GM18502 (cell line): ENCODE results near the gene ERMAP.

Experiments
- ATAC-seq: cut with Tn5 transposase; IDR thresholded peaks from one replicate; pipeline ENCODE4 v1.9.1; 2021; ENCODE audit warnings: mild to moderate bottlenecking; ENCODE audit not compliant: unreplicated experiment, poor library complexity

Gene ERMAP, protein sequence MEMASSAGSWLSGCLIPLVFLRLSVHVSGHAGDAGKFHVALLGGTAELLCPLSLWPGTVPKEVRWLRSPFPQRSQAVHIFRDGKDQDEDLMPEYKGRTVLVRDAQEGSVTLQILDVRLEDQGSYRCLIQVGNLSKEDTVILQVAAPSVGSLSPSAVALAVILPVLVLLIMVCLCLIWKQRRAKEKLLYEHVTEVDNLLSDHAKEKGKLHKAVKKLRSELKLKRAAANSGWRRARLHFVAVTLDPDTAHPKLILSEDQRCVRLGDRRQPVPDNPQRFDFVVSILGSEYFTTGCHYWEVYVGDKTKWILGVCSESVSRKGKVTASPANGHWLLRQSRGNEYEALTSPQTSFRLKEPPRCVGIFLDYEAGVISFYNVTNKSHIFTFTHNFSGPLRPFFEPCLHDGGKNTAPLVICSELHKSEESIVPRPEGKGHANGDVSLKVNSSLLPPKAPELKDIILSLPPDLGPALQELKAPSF

DNA sequence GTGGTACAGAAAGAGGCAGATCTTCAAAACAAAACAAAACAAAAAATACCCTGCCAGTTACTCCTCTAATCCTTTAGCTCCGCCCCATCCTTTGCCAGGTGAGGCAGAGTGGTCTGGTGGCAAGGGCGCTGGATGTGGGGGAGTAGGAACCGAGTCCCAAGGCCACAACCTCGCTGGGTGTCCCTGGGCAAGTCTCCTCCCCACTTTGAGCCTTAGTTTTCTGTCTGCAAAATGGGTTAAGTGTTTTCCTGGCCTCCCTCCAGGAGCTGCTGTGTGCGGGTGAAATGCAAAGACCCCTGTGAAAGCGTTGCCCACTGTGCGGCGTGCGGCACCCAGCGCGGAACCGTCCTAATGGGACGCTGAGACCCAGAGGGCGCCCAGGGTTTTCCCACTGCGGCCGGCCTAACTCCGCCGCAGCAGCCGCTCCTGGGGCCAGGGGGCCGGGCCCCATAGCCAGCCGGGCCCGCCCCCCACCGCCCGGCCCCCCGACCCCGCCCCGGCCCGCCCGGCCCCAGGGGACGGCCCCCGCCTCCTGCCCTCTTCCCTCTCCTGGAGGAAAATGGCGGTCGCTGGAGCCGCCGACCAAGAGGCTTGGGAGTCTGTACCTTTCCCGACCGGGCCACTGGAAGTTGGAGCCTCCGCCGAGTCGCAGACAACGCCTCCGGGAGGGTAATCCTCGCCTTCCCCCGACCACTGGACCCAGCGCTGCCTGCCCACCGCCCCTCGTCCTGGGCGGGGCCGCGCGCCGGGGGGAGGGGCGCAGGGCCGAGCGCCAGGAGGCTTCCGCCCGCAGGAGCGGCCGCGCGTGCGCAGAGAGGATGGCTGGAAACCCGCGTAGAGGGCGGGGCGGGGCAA, at the start of gene ERMAP, which contains the start of gene SVBP:
TSS of gene ERMAP (plus strand) at position 538 of the 855 bp plus-strand sequence. CDS start 13,327 bp downstream, outside the sequence.
TSS of gene SVBP (minus strand) at position 813 of the 855 bp plus-strand sequence. CDS start 853 bp downstream, outside the sequence.
- peak; percentile 85 for ATAC-seq

DNA sequence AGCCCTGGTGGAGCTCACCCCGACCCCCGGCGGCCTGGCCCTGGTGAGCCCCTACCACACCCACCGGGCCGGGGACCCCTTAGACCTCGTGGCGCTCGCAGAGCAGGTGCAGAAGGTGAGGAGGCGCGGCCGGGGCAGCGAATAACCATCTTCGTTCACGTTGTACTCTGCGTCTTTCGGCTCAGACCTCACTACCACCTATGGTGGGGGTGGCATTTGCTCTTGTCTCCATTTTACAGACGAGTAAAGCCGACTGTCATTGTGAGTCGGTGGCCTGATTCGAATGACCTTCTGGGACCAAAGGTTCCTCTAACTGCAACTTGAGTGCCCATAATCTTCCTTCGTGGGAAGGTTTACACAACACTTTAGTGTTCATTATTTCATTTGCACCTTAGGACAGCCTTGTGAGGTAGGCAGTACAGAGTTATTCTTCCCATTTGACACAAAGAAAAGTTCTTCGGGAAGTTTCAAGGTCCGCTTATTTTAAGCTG, 49.4 kb upstream of the ERMAP start:
- peak; percentile 30 for ATAC-seq

DNA sequence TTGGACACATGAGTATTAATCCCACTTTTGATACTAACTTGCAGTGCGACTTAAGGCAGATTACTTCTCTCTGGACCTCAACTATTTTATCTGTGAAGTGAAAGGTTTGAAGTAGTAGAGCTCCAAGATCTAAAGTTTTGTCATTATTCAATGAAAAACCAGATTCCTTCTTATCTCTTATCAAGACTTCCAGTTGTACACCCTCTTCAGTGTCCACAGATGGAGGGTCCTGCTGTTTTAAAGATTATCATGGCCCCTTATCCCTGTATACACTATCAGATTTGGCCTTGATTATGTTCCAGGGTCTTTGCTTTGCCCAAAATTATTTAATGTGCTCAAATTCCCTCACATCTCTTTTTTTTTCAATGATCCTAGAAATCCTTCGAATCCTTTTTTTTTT, 48.8 kb upstream of the ERMAP start:
- no peak for ATAC-seq

DNA sequence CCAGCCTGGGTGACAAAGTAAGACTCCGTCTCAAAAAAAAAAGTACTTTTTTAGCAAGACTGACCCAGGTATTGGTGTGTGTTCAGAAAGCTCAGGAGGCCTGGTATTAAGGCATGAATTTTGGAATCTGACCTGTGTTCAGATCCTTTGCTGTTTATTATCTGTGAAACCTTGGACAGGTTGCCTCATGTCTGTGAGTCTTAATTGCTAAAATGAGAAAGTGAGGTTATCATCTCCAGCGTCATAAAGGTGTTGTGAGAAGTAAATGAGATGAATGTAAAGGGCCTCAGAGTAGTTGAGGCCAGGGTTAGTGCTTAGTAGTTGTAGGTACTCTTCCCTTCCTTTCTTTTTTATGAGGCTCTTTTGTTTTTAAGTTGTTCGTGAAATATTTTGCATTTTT, 47.1 kb upstream of the ERMAP start:
- no peak for ATAC-seq

DNA sequence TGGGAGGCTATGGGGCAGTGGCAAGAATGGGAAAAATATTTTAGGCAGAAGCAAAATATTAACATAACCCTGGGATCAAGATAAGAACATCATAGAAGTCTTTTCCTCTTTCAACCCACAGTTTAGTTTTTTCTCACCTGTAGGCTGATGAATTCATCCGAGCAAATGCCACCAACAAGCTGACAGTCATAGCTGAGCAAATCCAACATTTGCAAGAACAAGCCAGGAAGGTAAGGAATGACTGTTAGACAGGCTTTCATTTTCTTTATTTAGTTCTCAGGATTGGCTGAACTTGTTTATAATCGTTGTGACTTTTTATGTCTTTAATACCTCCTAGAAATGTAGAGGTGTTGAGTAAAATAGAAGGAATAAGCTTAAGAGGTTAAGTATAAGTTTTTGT, 43.5 kb upstream of the ERMAP start:
- no peak for ATAC-seq

DNA sequence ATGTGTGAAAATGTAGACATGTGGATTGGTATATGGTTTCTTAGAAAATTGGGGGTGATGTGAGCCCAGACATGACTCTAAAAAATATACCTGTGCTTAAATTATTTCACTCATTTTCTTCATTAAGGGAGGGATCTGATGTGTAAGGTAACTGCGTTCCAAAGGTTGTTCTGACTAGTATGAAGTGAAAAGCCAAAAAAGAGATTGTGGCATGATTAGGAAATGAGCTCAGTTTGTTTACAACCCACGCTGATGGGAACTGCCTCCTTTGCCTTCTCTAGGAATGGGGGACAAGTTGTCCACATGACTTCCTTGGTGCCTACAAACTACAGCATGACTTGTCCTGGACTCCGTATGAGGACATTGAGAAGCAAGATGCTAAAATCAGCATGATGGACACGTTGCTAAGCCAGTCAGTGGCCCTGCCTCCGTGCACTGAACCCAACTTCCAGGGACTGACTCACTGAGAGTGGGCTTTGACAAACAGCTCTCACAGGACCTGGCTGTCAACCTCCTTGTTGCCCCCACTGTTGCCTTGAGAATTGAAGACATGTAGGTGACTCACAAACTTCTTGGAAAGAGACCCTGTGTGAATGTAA, 41.9 kb upstream of the ERMAP start:
- no peak for ATAC-seq

DNA sequence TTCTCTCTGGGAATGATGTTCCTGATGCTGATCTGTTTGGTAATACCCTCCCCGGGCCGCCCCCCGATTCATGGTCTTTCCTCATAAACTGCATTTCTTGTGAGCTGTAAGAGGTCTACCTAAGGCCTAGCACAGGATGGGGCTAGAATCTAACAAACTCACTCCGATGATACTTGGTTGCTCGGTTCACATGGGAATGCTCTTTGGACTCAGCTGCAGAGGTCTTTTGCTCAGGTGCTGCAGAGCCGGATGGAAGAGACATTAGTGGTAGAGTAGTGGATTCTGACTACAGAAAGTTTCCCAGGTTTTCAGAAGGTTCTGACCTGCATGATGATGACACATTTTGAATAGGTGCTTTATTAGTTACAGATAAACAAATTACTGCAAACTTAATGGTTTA, 40.4 kb upstream of the ERMAP start:
- ATAC-seq, result no peak

DNA sequence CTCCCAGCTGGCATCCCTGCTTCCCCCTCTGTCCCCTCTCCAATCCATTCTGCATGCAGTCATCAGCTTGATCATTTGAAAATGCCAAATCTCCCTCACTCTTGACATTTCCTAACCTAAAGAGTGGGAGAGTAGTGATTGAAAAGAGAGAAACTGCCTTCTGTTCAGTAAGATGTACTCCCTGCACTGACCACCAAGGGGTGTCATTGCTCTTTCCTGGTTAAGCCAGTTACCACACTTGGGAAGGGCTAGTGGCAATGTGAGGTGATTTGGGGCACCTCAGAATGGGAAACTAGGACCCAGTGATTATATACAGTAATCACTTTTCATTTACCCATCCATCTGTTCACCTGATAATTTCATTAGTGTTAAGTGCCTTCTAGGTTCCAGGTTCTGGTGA, 39.1 kb upstream of the ERMAP start:
- no peak for ATAC-seq

DNA sequence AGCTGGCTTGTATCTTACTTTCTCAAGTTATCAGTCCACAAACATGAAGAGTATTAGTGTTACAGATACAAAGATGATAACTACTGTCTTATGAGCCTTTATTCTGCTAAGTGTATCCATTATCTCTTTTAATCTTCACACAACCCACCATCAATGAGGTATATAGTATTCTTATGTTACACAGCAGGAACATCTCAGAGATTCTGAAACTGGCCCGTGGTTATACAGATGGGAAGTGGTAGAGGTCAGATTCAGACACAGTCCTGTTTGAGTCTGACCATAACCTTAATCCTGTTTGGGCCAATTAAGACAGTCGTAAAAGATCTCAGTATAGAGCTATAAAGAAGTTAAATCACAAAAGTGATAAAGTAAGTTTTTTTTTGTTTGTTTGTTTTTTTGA, 37.2 kb upstream of the ERMAP start:
- ATAC-seq, result no peak

DNA sequence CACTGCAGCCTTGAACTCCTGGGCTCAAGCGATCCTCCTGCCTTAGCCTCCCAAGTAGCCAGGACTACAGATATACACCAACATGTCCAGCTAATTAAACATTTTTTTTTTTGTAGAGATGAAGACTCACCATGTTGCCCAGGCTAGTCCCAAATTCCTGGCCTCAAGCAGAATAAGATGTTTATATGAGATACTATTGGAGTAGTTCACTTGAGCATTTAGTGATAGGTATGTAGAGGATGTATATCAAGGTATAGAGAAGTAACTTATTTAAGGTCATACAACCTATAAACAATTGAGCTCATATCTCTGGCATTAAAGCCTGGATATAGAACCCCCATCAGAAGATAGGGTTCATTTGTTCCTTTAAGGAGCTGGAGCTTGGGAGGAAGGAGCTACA, 36.7 kb upstream of the ERMAP start:
- no peak for ATAC-seq

DNA sequence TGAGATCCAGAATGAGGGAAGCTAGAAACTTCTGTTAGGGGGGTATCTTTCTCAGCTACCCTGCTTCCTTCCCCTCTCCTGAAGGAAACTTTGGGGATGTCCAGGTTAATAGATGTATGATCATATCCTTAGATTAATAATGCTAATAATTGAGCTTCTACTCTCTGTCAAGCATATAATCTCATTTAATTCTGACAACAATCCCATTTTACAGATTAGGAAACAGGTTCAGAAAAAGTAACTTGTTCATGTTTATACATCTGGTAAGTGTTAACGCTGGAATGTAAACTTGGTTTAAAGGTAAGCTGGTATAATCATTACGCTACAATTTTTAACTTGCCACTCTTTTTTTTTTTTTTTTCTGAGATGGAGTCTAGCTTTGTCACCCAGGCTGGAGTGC, 33.8 kb upstream of the ERMAP start:
- ATAC-seq, result no peak

DNA sequence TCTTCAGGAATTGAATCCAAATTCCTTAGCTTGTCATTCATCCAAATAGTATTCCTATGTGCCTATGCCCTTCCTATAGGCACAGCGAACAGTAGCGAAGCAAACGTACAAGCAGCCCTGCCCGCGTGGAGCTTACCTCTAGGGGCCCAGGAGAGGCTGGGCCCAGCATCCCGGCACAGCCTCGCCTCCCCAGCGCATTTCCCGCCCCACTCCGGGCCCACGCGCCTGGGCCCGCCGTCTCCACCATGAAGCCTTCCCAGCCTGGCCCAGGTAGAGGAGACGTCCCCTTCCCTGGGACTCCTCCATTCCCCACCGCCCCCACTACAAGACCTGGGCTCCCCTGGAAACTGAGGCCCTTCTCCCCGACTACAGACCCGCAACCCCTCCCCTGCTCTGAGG, 32.4 kb upstream of the ERMAP start:
- no peak for ATAC-seq

DNA sequence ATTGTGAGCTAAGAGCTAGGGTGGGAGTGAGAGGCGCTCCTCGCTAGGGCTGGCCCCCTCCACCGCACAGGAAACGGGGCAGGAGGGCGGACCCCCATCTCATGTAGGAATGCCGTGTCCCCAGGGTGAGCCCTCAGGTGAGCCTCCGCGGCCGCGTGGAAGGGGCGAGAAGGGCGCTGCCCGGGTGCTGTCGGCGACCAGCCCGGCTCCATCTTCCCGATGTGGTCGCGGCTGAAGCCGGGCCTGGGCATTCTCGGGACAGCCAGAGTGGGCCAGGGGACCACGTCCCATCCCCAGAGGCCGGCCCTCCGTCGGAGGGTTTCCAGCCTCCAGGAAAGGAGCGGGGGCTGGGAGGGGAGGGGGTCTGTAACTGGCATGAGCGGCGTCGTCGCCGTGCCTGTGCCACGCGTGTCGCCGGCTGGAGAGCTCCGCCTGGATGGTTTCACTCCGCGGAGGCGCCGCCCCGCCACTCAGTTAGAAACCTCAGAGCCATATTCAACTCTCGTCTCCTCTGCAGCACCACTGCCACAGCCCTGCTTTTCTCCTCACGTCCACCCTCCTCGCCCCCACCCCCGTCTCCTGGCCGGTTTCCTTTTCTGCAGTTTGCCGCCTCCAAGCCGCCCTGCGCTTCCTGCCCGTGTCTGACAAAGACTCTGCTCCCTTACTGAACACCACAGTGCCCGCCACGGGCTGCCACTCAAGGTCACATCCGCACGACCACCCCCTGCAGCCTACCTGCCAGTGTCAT, 31.8 kb upstream of the ERMAP start, which contains the start of gene TMEM269:
TSS of gene TMEM269 (plus strand) at position 46 of the 748 bp plus-strand sequence. CDS start 4,903 bp downstream, outside the sequence.
- ATAC-seq, result no peak

DNA sequence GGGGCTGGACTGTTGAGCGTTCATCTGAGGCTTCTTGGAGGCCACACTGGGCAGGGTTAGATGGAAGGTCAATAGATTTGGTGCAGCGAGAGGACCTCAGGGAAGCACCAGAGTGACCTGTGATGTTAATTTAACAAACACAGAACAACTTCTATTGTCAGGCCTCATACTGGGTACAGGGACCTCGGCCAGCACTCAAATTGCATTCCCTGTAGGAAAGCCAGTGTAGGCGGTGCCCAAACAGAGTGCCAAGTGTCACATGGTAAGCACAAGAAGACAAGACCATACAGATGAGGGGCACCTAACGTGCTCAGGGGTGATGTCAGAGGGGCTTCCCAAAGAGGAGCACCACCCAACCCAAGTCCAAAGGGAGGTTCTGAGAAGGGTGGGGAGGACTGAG, 30.8 kb upstream of the ERMAP start:
- ATAC-seq, result no peak

DNA sequence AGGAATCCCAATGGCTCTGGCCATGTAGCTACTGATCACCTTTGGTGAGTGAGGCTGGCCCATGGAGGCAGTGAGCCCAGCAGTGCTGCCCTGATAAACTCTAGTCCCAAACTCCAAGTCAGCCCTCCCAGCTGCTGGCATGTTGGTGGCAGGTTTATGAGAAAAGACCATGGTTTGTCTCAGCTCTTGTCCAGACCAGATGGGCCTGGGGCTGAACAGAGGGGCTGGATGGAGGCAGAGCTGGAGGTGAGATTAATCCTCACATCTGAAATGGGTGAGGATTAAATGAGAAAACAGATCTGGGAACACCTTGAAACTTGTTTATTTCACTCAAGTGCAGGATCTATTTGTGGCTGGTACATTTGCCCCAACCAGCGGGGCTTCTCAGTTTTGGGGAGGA, 28.9 kb upstream of the ERMAP start:
- no peak for ATAC-seq

DNA sequence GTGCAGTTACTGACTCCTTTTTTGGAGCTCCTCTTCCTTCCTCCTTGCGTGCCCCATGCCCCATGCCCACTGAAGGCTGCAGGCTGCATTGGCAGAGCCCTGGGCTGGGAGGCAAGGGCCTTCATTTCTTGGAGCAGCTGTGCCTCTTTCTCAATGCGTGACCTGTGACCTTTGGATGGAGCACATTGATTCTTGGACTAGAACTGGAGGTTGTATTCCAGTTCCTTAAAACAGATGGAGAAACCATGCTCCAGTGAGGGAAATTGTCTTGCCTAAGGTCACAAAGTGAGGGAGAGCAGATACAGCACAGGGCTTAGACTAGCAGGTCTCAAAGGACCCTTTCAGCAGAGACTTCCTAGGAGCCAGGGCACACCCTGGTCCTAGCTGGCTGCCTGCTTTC, 23.1 kb upstream of the ERMAP start:
- no peak for ATAC-seq

DNA sequence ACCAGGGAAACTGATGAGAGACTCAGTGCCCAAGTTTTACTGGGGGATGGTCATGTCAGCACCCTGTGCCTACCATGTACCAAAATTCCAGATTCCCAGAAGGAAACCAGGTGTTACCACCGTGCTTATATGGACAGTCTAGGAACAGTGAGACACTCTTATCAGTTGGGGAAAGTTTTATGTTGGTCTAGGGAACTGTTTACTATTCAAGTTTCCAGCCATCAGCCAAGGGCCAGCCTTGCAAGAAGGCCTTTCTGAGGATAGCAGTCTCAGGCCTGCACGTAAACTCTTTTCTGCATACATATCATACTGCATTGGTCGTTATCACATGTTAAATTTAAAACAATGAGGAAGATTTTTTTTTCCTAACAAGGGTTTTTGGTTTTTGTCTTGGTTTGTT, 19.5 kb upstream of the ERMAP start:
- ATAC-seq, result no peak

DNA sequence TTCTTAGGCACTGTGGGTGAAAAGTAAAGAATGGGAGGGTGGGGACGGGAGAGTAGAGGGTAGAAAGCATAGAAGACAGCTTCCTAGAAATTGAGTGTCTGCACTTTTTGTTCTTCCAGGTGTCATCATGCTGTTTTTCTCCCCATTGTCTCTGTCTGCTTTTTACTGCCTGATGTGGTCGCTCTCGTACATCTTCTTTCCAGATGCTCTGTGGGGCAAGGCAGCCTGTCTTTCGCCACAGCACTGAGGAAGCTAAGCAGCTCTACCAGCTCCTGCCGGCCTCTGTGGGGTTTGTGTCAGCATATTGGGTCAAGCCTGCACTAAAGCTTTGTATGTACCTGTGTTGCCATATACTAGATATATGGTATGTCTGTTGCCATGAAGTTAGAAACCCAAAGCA, 18.9 kb upstream of the ERMAP start:
- no peak for ATAC-seq

DNA sequence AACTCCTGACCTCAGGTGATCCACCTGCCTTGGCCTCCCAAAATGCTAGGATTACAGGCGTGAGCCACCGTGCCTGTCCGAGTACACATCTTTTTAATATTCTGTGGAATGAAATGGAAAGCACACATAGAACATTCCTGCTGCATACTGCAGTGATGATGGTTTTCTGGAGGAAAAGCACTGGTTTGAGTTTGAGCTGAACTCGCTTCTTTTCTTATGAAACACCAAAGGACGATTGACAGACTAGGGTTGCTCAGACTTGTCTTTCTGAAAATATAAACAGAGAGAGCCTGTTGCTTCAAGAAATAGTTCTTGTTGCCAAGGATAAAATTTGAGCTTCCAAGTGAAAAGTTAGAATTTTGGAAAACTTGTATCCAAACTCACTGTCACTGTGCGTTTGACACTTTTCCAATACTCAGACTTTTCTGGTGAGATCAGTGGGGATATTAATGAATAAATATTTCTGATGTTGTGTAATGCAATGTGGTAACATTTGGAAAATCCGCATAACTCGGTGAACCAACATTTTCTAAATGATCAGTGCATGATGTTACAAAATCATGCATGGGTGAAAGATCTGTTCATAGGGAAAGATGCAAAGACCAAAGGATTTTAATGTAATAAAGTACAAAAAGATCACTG, 15.0 kb upstream of the ERMAP start:
- ATAC-seq, result no peak
